Endodermal cell (in vitro differentiated cells): ENCODE measurements around the gene SH2D6. TPM values are rescaled to one million over a fixed set of nuclear protein-coding genes. Genes with fewer than 3 reads are reported as not detected.

Experiments used
- DNase-seq: peaks from one replicate; pipeline ENCODE4 v3.0.0-alpha.2; 2017
- H3K27ac ChIP-seq: 2 replicates; pipeline ENCODE4 v1.5.1; 2013; ENCODE audit warnings: mild to moderate bottlenecking, low read depth, low read length, moderate library complexity
- H3K27me3 ChIP-seq: 2 replicates; pipeline ENCODE4 v1.6.1; 2013; ENCODE audit warnings: mild to moderate bottlenecking, low read length, moderate library complexity; ENCODE audit not compliant: insufficient read depth, control insufficient read depth, poor library complexity, severe bottlenecking
- H3K36me3 ChIP-seq: 2 replicates; pipeline ENCODE4 v1.7.0; 2013; ENCODE audit warnings: mild to moderate bottlenecking, low read length, moderate library complexity; ENCODE audit not compliant: control insufficient read depth, insufficient read depth
- H3K4me1 ChIP-seq: one replicate; pipeline ENCODE4 v1.7.0; 2013; ENCODE audit warnings: low read length; ENCODE audit not compliant: control insufficient read depth, insufficient read depth
- H3K4me3 ChIP-seq: 2 replicates; pipeline ENCODE4 v1.5.1; 2013; ENCODE audit warnings: mild to moderate bottlenecking, low read length, moderate library complexity
- H3K9ac ChIP-seq: 2 replicates; pipeline ENCODE4 v1.6.1; 2013; ENCODE audit warnings: mild to moderate bottlenecking, low read length, moderate library complexity; ENCODE audit not compliant: poor library complexity, severe bottlenecking; ENCODE audit errors: extremely low read depth
- H3K9me3 ChIP-seq: 2 replicates; pipeline ENCODE4 v1.6.1; 2013; ENCODE audit warnings: mild to moderate bottlenecking, low read length, moderate library complexity; ENCODE audit not compliant: control insufficient read depth
- H3K27ac Mint-ChIP-seq: 2 replicates; pipeline ENCODE4 v1.8.0; 2020; ENCODE audit warnings: mixed read lengths
- H3K27me3 Mint-ChIP-seq: 2 replicates; pipeline ENCODE4 v1.8.0; 2021; ENCODE audit warnings: mild to moderate bottlenecking, mixed read lengths; ENCODE audit not compliant: insufficient read depth
- H3K36me3 Mint-ChIP-seq: 2 replicates; pipeline ENCODE4 v1.8.0; 2020; ENCODE audit warnings: low read depth, mixed read lengths
- H3K4me1 Mint-ChIP-seq: 2 replicates; pipeline ENCODE4 v1.8.0; 2020; ENCODE audit warnings: mixed read lengths
- H3K4me3 Mint-ChIP-seq: 2 replicates; pipeline ENCODE4 v1.8.0; 2020; ENCODE audit warnings: mild to moderate bottlenecking, moderate library complexity, mixed read lengths
- H3K9me3 Mint-ChIP-seq: 2 replicates; pipeline ENCODE4 v1.8.0; 2020; ENCODE audit warnings: mild to moderate bottlenecking, mixed read lengths
- CTCF ChIP-seq: fragments of 200-600 bp; sonication (generic); conservative IDR thresholded peaks from 2 replicates; pipeline ENCODE4 v1.5.0; 2021; ENCODE audit warnings: antibody characterized with exemption, mild to moderate bottlenecking
- WGBS, 2 experiments: methylation state at CpG; one replicate each; pipeline versions ENCODE4 v1.1.5 to v1.1.7; 2013; ENCODE audit warnings: missing lambda C conversion rate in 2 of 2, mixed read lengths in 1 of 2; ENCODE audit not compliant: insufficient coverage in 1 of 2, insufficient read length in 1 of 2; 5-methylcytosine and 5-hydroxymethylcytosine counted together
- long read RNA-seq, 4 experiments: library from polyadenylated mRNA in 2 of 4; library from RNA in 1 of 4; library from capped mRNA in 1 of 4; stranded (forward) in 3 of 4; unstranded in 1 of 4; transcript quantifications; one replicate each; pipeline ENCODE4 v2.0.0, GENCODE V29; 2020 to 2021; ENCODE audit warnings: inconsistent platforms in 1 of 4
- polyA plus RNA-seq, 2 experiments: library from polyadenylated mRNA; stranded (reverse); fragments of 50-300 nt; gene quantifications; one replicate each; pipeline ENCODE4 v1.2.3, GENCODE V29; 2013
- total RNA-seq, 2 donors: library from RNA; stranded (reverse); fragmentation: NEBNext Ultra II Directional in 1 of 2; extraction: Animal tissue kit (Norgen Biotek cat#: 25700) in 1 of 2; gene quantifications; 2 replicates in 1 of 2; 3 replicates in 1 of 2; pipeline ENCODE4 v1.2.1, GENCODE V29; 2021

SH2D6 gene
- total RNA-seq = 1 to 10 TPM in 1 of 2 donors, under 1 TPM in 1; 0.68 to 1.1 TPM
- 0.28 TPM for polyA plus RNA-seq (2013, experiment 1 of 2)
- polyA plus RNA-seq (2013, experiment 2 of 2) = 0.70 TPM
- long read RNA-seq, experiment 1 = 0 reads
- long read RNA-seq, experiment 2, partial matches to known transcripts = 0 of 1 reads
- long read RNA-seq, experiment 2, other reads (novel, unspliced or antisense) = 1 of 1 reads
- long read RNA-seq, experiment 3 = 0 reads
- long read RNA-seq, experiment 4, partial matches to known transcripts = 0 of 2 reads
- long read RNA-seq, experiment 4, other reads (novel, unspliced or antisense) = 2 of 2 reads

GRCh38 chr2:85418132-85419008 lies at the start of gene SH2D6:
TSS of gene SH2D6 (plus strand) at chr2:85418714. CDS start at chr2:85429466, 10,752 bp downstream.
- Histone ChIP-seq H3K27ac (peak within 1 kb of the TSS; percentile 76), H3K36me3 (no peaks in the 10 kb centered on the region), H3K4me3 (peak within 1 kb of the TSS; percentile 80), H3K9ac (peak within 1 kb of the TSS; percentile 31), H3K9me3 (no peaks in the 10 kb centered on the region), H3K27me3 (no peaks in the 10 kb centered on the region), H3K4me1 (peaks cover 16% of the 10 kb centered on the region)
- Mint-ChIP-seq H3K36me3 (no peaks in the 10 kb centered on the region), H3K4me3 (peak within 1 kb of the TSS; percentile 78), H3K4me1 (peaks cover 33% of the 10 kb centered on the region), H3K27me3 (no peaks in the 10 kb centered on the region), H3K9me3 (no peaks in the 10 kb centered on the region), H3K27ac (peak within 1 kb of the TSS; percentile 94)
- WGBS, 2 experiments = 22 to 86% methylated on average over 2 to 56 of the region's 57 CpGs
- no peak for TF ChIP-seq CTCF
- peak; percentile 96 for DNase-seq

GRCh38 chr2:85368921-85369320 lies 49.6 kb upstream of the SH2D6 start:
- H3K9ac ChIP-seq = no peak overlapping the region
- H3K4me1 Mint-ChIP-seq = no peaks in the 10 kb centered on the region
- H3K27ac Mint-ChIP-seq = no peak overlapping the region
- H3K27ac ChIP-seq = no peak overlapping the region
- H3K4me1 ChIP-seq = no peaks in the 10 kb centered on the region
- no peak for DNase-seq
- H3K4me3 ChIP-seq = no peak overlapping the region
- no peaks in the 10 kb centered on the region for H3K27me3 ChIP-seq
- TF ChIP-seq CTCF = no peak
- no peaks in the 10 kb centered on the region for H3K27me3 Mint-ChIP-seq
- peaks cover 2% of the 10 kb centered on the region for H3K9me3 ChIP-seq
- H3K36me3 ChIP-seq = no peaks in the 10 kb centered on the region
- peaks cover 6% of the 10 kb centered on the region for H3K9me3 Mint-ChIP-seq
- peaks cover 13% of the 10 kb centered on the region for H3K36me3 Mint-ChIP-seq
- H3K4me3 Mint-ChIP-seq = no peak overlapping the region

- Mint-ChIP-seq H3K9me3 (peaks cover 8% of the 10 kb centered on the region), H3K27me3 (no peaks in the 10 kb centered on the region), H3K36me3 (peaks cover 15% of the 10 kb centered on the region), H3K4me3 (no peak overlapping the region), H3K27ac (no peak overlapping the region), H3K4me1 (no peaks in the 10 kb centered on the region)
- Histone ChIP-seq H3K27ac (no peak overlapping the region), H3K9me3 (peaks cover 4% of the 10 kb centered on the region), H3K27me3 (no peaks in the 10 kb centered on the region), H3K9ac (no peak overlapping the region), H3K36me3 (no peaks in the 10 kb centered on the region), H3K4me1 (no peaks in the 10 kb centered on the region), H3K4me3 (no peak overlapping the region)
- TF ChIP-seq CTCF = no peak
- no peak for DNase-seq
- WGBS, 2 experiments = 89 to 97% methylated on average over 5 of the region's 5 CpGs
Measured at GRCh38 chr2:85369500-85369899, 49.0 kb upstream of the SH2D6 start.
